GM12892 (cell line): ENCODE measurements around the gene GSTM1. TPM values are rescaled to one million over a fixed set of nuclear protein-coding genes. Genes with fewer than 3 reads are reported as not detected.

Source experiments
- DNase-seq: peaks from one replicate; pipeline ENCODE4 v3.0.0; 2011; ENCODE audit not compliant: insufficient read length
- FAIRE-seq: peaks from 2 replicates; lab custom pipeline; 2011; peaks lifted over from hg19 to GRCh38; lab: Jason Lieb, UNC
- POLR2A ChIP-seq: IDR thresholded peaks from 2 replicates; pipeline ENCODE4 v1.6.1; 2011; ENCODE audit warnings: low read depth, low read length, control low read depth
- POLR2AphosphoS5 ChIP-seq: IDR thresholded peaks from 2 replicates; pipeline ENCODE4 v1.6.1; 2011; ENCODE audit warnings: low read depth, low read length, control low read depth
- TAF1 ChIP-seq: IDR thresholded peaks from 2 replicates; pipeline ENCODE4 v1.6.1; 2011; ENCODE audit warnings: low read depth, mild to moderate bottlenecking, control low read depth, low read length, borderline replicate concordance
- polyA plus RNA-seq: library from polyadenylated mRNA; unstranded; fragments of >200 nt; gene quantifications from one replicate; pipeline ENCODE4 v1.2.1, GENCODE V29; 2012; ENCODE audit warnings: missing spikeins, inconsistent platforms; ENCODE audit not compliant: missing spikeins

The GSTM1 gene
- polyA plus RNA-seq: 32.4 TPM

GRCh38 chr1:109687641-109688499 is at the start of gene GSTM1:
Gene GSTM1 (plus strand): TSS chr1:109687817. CDS start chr1:109687874, 57 bp downstream.
- DNase-seq: peak; percentile 59
- TF ChIP-seq POLR2A (peak; percentile 41; the same call in 1 of the 2 replicates), TAF1 (no peak), POLR2AphosphoS5 (0 out of 2 replicates have a peak, but pooled peaks have one; percentile 41)
- FAIRE-seq: no peak

- FAIRE-seq (no peak), DNase-seq (no peak)
- no peak for TF ChIP-seq POLR2AphosphoS5
- TF ChIP-seq POLR2A: no peak
- no peak for TF ChIP-seq TAF1
Observed at GRCh38 chr1:109639063-109639840, 48.4 kb upstream of the GSTM1 start.

GRCh38 chr1:109639841-109640184 is 47.8 kb upstream of the GSTM1 start:
- no peak for TF ChIP-seq TAF1
- DNase-seq (no peak), FAIRE-seq (no peak)

GRCh38 chr1:109640285-109640865 is 47.2 kb upstream of the GSTM1 start:
- FAIRE-seq (peak; percentile 91), DNase-seq (no peak)
- TF ChIP-seq POLR2AphosphoS5 (no peak), POLR2A (no peak), TAF1 (no peak)

- TF ChIP-seq POLR2A (no peak), TAF1 (no peak), POLR2AphosphoS5 (no peak)
- no peak for DNase-seq
- no peak for FAIRE-seq
Observed at GRCh38 chr1:109641078-109641740, 46.4 kb upstream of the GSTM1 start.

- no peak for DNase-seq
- TF ChIP-seq TAF1 (no peak), POLR2A (no peak), POLR2AphosphoS5 (no peak)
- FAIRE-seq: no peak
Observed at GRCh38 chr1:109641861-109642260, 45.8 kb upstream of the GSTM1 start.

- no peak for FAIRE-seq
Observed at GRCh38 chr1:109642626-109643025, 45.0 kb upstream of the GSTM1 start.

GRCh38 chr1:109643385-109644230 is 44.0 kb upstream of the GSTM1 start:
- TF ChIP-seq TAF1: no peak
- no peak for TF ChIP-seq POLR2A
- no peak for TF ChIP-seq POLR2AphosphoS5
- DNase-seq: peak; percentile 78
- peak; percentile 90 for FAIRE-seq

More at GRCh38 chr1:109642626-109643025, 45.0 kb upstream of the GSTM1 start:
- TF ChIP-seq POLR2AphosphoS5 (no peak), TAF1 (no peak), POLR2A (no peak)
- no peak for DNase-seq

- TF ChIP-seq POLR2AphosphoS5: no peak
- no peak for TF ChIP-seq POLR2A
- no peak for TF ChIP-seq TAF1
- FAIRE-seq (no peak), DNase-seq (no peak)
Observed at GRCh38 chr1:109644670-109645069, 42.9 kb upstream of the GSTM1 start.

GRCh38 chr1:109649491-109649914 is 38.1 kb upstream of the GSTM1 start:
- no peak for DNase-seq
- TF ChIP-seq POLR2A (no peak), POLR2AphosphoS5 (no peak), TAF1 (no peak)
- FAIRE-seq: no peak

- no peak for FAIRE-seq
- no peak for DNase-seq
- TF ChIP-seq POLR2AphosphoS5: no peak
- TF ChIP-seq POLR2A: no peak
- TF ChIP-seq TAF1: no peak
Observed at GRCh38 chr1:109650609-109651008, 37.0 kb upstream of the GSTM1 start.
